GM15510 (cell line): Measurements from ENCODE around the gene COLGALT1.
A peak's percentile ranks its signal among the peaks of the same experiment; 100 is the strongest.

ENCODE experiments used
- POLR2A ChIP-seq: IDR thresholded peaks from 3 replicates; pipeline ENCODE4 v1.6.1; 2011; ENCODE audit warnings: borderline replicate concordance; ENCODE audit not compliant: insufficient read length; ENCODE audit errors: extremely low read depth

COLGALT1 gene

GRCh38 chr19:17548145-17548544 is 7.3 kb upstream of the COLGALT1 start:
- no peak for TF ChIP-seq POLR2A

DNA sequence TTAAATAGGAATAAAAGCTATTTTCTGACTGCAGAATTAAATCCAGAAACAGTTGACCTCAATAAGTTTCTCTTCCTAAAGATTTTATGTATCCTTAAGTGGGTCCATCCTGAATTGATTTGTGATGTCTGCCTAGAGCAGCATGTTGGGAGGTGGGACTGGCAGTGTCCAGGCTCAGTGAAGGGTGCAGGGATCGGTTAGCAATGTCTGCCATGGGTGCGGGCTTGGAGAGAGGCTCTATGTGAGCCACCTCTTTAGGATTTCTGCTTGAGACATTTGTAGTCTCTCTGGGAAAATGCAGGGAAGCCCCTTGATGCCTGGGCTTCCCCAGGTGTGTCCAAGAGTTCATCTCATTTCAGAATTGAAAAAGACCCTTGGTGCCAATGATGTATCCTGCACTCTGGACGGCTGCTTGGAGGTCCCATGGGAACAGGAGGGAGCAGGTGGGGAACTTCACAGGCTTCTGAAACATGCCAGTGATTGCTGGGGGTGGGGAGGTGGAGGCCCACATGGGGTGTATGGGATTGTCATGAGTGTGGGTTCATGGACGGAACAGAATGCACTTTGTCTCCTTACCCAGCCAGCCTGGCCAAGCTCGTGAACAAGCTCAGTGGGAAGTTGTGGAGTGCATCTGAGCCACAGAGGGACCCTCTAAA is 6.2 kb upstream of the COLGALT1 start:
- TF ChIP-seq POLR2A = no peak

DNA sequence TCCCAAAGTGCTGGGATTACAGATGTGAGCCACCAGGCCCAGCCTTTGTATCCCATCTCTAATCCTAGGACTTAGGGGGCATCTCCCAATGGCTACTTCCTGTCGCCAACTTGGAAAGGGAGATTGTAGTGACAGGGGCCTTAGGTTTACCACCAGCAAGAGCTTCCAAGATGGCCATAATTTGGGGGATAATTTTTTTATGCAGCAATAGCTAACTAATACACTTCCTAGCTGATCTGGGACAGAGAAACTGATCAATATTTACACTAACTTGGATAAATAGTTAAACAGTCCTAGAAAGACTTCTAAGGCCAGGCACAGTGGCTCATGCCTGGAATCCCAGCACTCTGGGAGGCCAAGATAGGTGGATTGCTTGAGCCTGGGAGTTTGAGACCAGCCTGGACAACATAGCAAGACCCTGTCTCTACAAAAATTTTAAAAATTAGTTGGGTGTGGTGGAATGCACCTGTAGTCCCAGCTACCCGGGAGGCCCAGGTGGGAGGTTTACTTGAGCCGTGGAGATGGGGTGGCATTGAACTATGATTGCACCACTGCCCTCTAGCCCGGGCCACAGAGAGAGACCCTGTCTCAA is 5.3 kb upstream of the COLGALT1 start:
- no peak for TF ChIP-seq POLR2A

- no peak for TF ChIP-seq POLR2A
Measured at GRCh38 chr19:17553256-17553655, 2.2 kb upstream of the COLGALT1 start.

DNA sequence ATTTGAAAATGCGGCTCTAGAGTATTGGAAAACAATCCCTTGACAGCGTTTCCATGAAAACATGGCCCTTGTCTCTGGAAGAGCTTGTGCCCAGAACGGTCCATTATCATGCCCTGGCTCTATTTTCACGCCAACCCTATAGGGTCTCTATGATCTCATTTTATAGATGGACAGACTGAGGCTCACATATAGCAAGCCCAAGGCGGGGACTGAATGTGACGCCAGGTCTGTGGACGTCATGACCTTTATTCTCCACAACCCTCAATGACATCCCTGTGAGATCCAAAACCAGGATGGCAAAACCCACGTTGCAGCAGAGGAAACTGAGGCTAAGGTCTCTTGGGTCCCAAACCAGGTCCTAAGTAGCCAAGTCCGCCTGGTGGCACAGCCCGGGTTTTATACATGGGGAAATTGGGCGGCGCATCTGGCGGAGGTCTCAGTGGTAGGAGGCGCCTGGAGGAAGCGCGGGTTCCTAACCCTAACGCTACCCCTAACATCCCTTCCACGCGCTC is 425 bp upstream of the COLGALT1 start:
- TF ChIP-seq POLR2A = no peak

DNA sequence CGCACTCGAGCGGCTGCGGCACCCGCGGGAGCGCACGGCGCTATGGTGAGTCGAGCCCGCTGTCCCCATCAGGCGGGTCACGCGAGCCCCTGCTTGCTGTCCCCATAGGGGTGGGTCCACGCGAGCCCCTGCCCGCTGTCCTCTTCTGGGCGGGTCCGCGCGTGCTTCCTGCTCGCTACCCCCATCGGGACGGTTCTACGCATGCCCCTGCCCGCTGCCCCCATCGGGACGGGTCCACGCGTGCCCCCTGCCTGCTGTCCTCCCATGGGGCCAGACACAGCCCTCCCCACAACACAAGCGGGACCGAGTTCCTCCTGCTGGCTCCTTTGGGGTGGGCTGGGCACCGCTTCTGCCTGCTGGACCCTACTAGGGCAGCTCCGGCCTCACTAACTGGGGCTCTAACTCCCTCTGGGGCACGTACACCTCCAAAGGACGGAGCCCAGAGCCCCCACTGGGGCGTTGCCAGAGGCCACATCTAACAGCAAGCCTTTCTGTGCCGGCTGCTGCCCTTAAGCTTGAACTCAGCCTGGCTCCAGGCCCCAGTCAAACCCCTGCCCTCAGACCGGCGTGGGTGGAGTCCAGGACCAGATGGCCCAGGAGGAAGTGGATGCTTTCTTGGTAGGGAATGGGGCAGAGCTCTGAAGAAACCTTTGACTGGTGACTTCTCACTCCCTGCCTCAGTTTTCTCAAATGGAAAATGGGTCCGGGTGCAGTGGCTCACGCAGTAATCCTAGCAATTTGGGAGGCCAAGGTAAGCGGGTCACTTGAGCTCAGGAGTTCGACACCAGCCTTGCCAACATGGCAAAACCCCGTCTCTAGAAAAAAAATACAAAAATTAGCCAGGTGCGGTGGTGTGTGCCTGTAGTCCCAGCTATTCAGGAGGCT is 722 bp downstream of the COLGALT1 start:
- TF ChIP-seq POLR2A = peak; percentile 21

DNA sequence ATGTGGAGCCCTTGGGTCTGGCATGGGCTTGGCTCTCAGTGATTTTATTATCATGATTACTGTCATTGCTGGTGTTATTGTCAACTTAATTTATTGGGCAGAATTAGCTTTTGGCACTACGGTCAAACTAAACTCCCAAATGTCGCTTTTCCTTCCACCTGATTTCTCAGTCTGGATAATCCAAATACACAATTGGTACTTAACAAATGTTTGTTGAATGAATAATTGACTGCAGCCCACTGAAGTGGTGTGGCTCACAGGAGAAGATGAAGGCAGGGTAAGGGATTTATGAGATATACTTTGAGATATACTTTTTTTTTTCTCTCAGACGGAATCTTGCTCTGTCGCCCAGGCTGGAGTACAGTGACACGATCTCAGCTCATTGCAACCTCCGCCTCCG is 1.5 kb downstream of the COLGALT1 start:
- no peak for TF ChIP-seq POLR2A

DNA sequence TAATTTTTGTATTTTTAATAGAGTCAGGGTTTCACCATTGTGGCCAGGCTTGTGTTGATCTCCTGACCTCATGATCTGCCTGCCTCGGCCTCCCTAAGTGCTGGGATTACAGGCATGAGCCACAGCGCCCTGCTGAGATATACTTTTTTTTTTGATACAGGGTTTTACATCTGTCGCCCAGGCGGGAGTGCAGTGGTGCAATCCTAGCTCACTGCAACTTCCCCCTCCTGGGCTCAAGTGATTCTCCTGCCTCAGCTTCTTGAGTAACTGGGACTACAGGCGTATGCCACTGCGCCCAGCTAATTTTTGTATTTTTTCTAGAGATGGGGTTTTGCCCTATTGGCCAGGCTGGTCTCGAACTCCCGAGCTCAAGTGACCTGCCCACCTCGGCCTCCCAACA is 2.0 kb downstream of the COLGALT1 start:
- TF ChIP-seq POLR2A = no peak

DNA sequence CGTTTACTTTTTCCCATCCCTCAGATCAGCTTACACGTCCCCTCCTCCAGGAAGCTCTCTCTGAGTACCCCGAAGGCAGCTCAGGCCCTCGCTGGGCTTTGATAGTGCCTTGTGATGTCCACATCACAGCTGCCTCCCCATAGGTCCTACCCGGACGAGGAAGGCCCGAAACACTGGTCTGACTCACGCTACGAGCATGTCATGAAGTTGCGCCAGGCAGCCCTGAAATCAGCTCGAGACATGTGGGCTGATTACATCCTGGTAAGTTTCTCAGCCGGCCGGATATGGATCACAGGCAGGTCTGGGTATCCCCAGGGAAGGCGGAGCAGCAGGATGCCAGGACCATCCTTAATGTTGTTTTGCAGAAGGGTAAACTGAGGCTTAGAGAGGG is 4.8 kb downstream of the COLGALT1 start:
- TF ChIP-seq POLR2A = no peak

DNA sequence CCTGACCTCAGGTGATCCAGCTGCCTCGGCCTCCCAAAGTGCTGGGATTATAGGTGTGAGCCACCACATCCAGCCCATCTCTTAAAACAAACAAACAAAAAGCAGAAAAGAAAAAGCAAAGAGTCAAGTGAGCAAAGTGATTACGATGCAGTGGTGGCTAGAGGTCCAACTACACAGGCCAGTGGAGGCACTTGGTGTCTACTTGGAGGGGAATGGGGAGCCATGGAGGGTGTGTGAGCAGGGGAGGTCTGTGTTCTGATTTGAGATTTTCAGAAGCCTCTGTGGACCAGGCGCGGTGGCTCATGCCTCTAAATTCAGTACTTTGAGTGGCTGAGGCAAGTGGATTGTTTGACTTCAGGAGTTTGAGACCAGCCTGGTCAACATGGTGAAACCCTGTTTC is 6.6 kb downstream of the COLGALT1 start:
- TF ChIP-seq POLR2A = no peak

DNA sequence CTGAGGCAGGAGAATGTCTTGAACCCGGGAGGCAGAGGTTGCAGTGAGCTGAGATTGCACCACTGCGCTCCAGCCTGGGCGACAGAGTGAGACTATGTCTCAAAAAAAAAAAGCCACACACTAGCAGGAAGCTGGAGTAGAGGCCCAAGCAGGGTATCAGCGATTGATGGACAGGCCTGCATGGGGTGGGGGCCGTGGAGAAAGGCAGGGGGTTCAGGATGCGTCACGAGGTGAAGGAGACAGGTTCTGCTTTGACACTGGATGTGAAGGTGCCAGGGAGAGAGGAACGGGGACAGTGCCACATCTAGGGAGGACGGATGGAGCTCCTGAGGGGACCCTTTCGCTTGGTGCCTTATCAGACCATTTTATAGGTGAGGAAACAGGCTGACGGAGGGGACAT is 7.1 kb downstream of the COLGALT1 start:
- TF ChIP-seq POLR2A = no peak

DNA sequence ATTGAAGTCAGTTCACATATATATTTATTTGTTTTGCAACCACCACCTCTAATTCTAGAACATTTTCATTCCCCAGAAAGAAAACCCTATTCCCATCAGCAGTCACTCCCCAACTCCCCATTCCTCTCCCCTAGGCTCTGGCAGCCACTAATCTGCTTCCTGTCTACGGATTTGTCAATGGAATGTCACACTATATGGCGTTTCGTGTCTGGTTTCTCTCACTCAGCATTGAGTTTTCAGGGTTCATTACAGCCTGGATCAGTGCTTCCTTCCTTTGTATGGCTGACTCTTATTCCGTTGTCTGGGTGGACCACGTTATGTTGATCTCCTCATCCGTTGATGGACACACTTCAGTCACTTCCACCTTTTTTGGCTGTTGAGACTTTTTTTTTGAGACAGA is 9.3 kb downstream of the COLGALT1 start:
- no peak for TF ChIP-seq POLR2A

DNA sequence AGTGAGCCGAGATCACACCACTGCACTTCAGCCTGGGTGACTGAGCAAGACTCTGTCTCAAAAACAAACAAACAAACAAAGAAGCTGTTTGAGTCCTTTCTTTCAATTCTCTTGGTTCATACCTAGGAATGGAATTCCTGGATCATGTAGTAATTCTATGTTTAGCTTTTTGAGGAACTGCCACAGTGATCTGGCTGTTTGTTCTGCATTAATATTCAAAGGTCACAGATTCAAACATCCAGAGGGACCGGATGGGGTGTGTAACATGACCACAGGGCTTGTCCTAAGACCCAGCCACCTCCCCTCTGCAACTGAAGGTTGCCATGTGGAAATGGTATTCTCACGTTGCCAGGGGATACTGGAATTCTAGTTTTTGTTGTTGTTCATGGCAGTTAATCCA is 10.2 kb downstream of the COLGALT1 start:
- no peak for TF ChIP-seq POLR2A

- no peak for TF ChIP-seq POLR2A
Measured at GRCh38 chr19:17567940-17568339, 12.5 kb downstream of the COLGALT1 start.

GRCh38 chr19:17570791-17571190 is 15.3 kb downstream of the COLGALT1 start:
- TF ChIP-seq POLR2A = no peak
